Vagina (tissue), 2 donors: Measurements from ENCODE around the gene SLC1A4. TPM values are rescaled to one million over a fixed set of nuclear protein-coding genes. Genes with fewer than 3 reads are reported as not detected.

ENCODE experiments used
- DNase-seq, 2 donors: peaks; one replicate each; pipeline ENCODE4 v3.0.0-alpha.2; 2017; ENCODE audit errors: extremely low spot score in 2 of 2
- H3K27ac ChIP-seq: fragments of 200-600 bp; sonication (generic); one replicate; pipeline ENCODE4 v1.5.1; 2019
- H3K27me3 ChIP-seq: fragments of 200-600 bp; sonication (generic); one replicate; pipeline ENCODE4 v1.5.1; 2019
- H3K36me3 ChIP-seq, 2 donors: fragments of 200-600 bp; sonication (generic); one replicate each; pipeline ENCODE4 v1.5.1; 2017 to 2019
- H3K4me1 ChIP-seq: fragments of 200-600 bp; sonication (generic); one replicate; pipeline ENCODE4 v1.5.1; 2019
- H3K4me3 ChIP-seq, 2 donors: fragments of 200-600 bp; sonication (generic); 1 replicate in 1 of 2; 2 replicates in 1 of 2; pipeline ENCODE4 v1.5.1; 2016 to 2019
- H3K9me3 ChIP-seq: fragments of 200-600 bp; sonication (generic); one replicate; pipeline ENCODE4 v1.5.1; 2019
- CTCF ChIP-seq, 3 experiments: fragments of 450-650 bp in 2 of 3; fragments of 200-600 bp in 1 of 3; sonication (generic) in 1 of 3; IDR thresholded peaks; one replicate each; pipeline ENCODE4 v1.5.1; 2017 to 2019; ENCODE audit warnings: antibody characterized with exemption in 3 of 3, mild to moderate bottlenecking in 2 of 3, moderate library complexity in 2 of 3
- POLR2A ChIP-seq, 2 donors: fragments of 450-650 bp; IDR thresholded peaks; one replicate each; pipeline ENCODE4 v1.6.1; 2017; ENCODE audit warnings: antibody characterized with exemption in 2 of 2, mild to moderate bottlenecking in 2 of 2, moderate library complexity in 2 of 2
- POLR2AphosphoS5 ChIP-seq, 2 donors: sonication (generic); formaldehyde crosslinking; IDR thresholded peaks; one replicate each; pipeline ENCODE4 v1.9.0; 2017; ENCODE audit warnings: antibody characterized with exemption in 2 of 2, mild to moderate bottlenecking in 2 of 2, low read depth in 1 of 2; ENCODE audit not compliant: insufficient read depth in 1 of 2
- intact Hi-C: fragments of 100-400 bp; cut with DNase I; formaldehyde crosslinking; loops from one replicate; pipeline ENCODE4 v1.15.1; 2023
- total RNA-seq: library from RNA; depleted of rRNA; stranded (reverse); fragments of >200 nt; gene quantifications from one replicate; pipeline ENCODE4 v1.2.3, GENCODE V29; 2016

The SLC1A4 gene
- total RNA-seq, 1 donor from 2014 or later = 11.5 TPM

DNA sequence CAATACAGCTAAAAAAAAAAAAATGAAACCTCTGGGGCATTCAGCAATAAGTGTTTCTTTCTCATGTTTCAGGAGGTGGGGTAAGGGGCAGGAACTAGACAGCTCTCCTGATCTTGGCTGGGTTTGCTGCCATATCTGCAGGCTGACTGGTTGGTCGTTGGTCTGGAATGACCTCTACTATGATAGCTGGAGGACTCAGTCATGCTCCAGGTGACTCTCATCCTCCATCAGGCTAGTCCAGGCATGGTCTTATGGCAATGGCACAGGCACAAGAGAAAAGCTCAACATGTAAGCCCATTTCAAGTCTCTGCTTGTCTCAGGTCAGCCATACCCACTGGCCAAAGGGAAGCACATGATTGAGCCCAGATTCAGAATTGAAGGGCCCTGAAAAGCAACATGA is 9.5 kb upstream of the SLC1A4 start:
- no peak for DNase-seq
- intact Hi-C loops = no loop called here
- H3K4me1 ChIP-seq = peaks cover 7% of the 10 kb centered on the region
- H3K36me3 ChIP-seq = no peaks in the 10 kb centered on the region
- no peak overlapping the region for H3K27ac ChIP-seq
- TF ChIP-seq POLR2AphosphoS5 (IDR thresholded peaks at IDR 0.05; ENCODE audit: insufficient read depth in 1 of 2, low read depth in 1 of 2) (no peak), CTCF (IDR thresholded peaks at IDR 0.05) (no peak), POLR2A (IDR thresholded peaks at IDR 0.05) (no peak)
- no peaks in the 10 kb centered on the region for H3K9me3 ChIP-seq
- no peaks in the 10 kb centered on the region for H3K27me3 ChIP-seq
- H3K4me3 ChIP-seq = no peak overlapping the region

GRCh38 chr2:64980183-64980582 is 9.0 kb upstream of the SLC1A4 start:
- Histone ChIP-seq H3K36me3 (no peaks in the 10 kb centered on the region), H3K27me3 (no peaks in the 10 kb centered on the region), H3K4me3 (no peak overlapping the region), H3K27ac (no peak overlapping the region), H3K4me1 (peaks cover 4% of the 10 kb centered on the region), H3K9me3 (no peaks in the 10 kb centered on the region)
- DNase-seq = no peak
- intact Hi-C loops = no loop called here
- TF ChIP-seq CTCF (IDR thresholded peaks at IDR 0.05) (no peak), POLR2AphosphoS5 (IDR thresholded peaks at IDR 0.05; ENCODE audit: insufficient read depth in 1 of 2, low read depth in 1 of 2) (no peak), POLR2A (IDR thresholded peaks at IDR 0.05) (no peak)

DNA sequence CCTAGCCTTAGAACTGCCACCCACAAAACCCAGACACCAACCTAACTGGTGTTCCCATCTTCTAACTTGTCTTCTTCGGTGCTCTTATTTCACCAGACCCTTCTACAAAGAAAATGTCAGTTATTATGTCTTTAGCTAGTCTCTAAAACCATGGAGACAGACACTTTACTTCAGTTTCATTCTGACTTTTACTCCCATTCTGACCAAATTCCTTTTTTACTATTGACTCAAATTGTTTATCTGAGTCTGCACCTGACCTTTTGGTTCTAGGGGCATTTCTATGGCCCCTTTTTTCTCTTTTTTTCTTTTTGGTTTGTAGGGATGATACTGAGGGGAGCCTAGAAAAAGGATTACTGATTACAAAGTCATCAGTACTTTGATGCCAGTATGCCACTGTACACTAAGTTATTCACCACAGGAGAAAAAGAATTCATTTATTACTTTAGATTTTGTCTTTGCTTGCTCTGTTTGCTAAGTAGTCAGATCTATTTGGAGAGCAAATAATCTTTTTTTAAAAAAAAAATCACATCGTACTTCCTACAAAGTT is 6.8 kb upstream of the SLC1A4 start:
- H3K27ac ChIP-seq = no peak overlapping the region
- intact Hi-C loops = no loop called here
- no peak for DNase-seq
- peaks cover 15% of the 10 kb centered on the region for H3K4me1 ChIP-seq
- H3K4me3 ChIP-seq = no peak overlapping the region
- no peaks in the 10 kb centered on the region for H3K36me3 ChIP-seq
- no peaks in the 10 kb centered on the region for H3K27me3 ChIP-seq
- no peak for TF ChIP-seq POLR2AphosphoS5 (IDR thresholded peaks at IDR 0.05; ENCODE audit: insufficient read depth in 1 of 2, low read depth in 1 of 2)
- TF ChIP-seq CTCF (IDR thresholded peaks at IDR 0.05) = no peak
- TF ChIP-seq POLR2A (IDR thresholded peaks at IDR 0.05) = no peak
- H3K9me3 ChIP-seq = no peaks in the 10 kb centered on the region

GRCh38 chr2:64982932-64983331 is 6.3 kb upstream of the SLC1A4 start:
- intact Hi-C loops = no loop called here
- H3K27me3 ChIP-seq = no peaks in the 10 kb centered on the region
- no peaks in the 10 kb centered on the region for H3K9me3 ChIP-seq
- no peak for TF ChIP-seq CTCF (IDR thresholded peaks at IDR 0.05)
- TF ChIP-seq POLR2A (IDR thresholded peaks at IDR 0.05) = no peak
- TF ChIP-seq POLR2AphosphoS5 (IDR thresholded peaks at IDR 0.05; ENCODE audit: insufficient read depth in 1 of 2, low read depth in 1 of 2) = no peak
- H3K36me3 ChIP-seq = no peaks in the 10 kb centered on the region
- H3K4me1 ChIP-seq = peaks cover 20% of the 10 kb centered on the region
- DNase-seq = no peak
- H3K27ac ChIP-seq = no peak overlapping the region
- no peak overlapping the region for H3K4me3 ChIP-seq

DNA sequence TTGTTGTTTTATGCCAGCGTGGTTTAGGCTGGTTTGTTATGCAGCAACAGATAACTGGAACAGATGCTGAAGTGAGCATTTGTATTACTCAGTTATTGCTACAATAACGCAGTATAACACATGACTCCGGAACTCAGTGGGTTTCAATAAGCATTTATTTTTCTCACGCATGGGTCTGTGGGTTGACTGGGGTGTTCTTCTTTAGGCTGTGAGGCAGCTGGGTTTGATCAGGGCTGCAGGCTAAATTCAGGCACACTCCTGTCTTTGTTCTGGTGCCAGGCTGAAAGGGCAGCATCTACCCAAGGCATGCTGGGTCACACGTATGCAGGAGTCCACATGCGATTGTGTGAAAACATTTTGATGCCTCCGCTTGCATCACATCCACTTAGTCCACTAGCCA is 3.8 kb upstream of the SLC1A4 start:
- no peak for TF ChIP-seq POLR2AphosphoS5 (IDR thresholded peaks at IDR 0.05; ENCODE audit: insufficient read depth in 1 of 2, low read depth in 1 of 2)
- no peak for TF ChIP-seq POLR2A (IDR thresholded peaks at IDR 0.05)
- no peak for TF ChIP-seq CTCF (IDR thresholded peaks at IDR 0.05)
- no peak for DNase-seq
- Histone ChIP-seq H3K4me3 (no peak overlapping the region), H3K9me3 (no peaks in the 10 kb centered on the region), H3K27ac (no peak overlapping the region), H3K27me3 (no peaks in the 10 kb centered on the region), H3K4me1 (peaks cover 34% of the 10 kb centered on the region), H3K36me3 (no peaks in the 10 kb centered on the region)
- intact Hi-C loops = no loop called here
